HG02870 (cell line): Measurements from ENCODE around the gene GFRA3.
"Not testable (repeated sequence)": the region's sequence is repeated elsewhere in the genome, so short reads cannot be mapped to it uniquely, and the experiment has no call there.

Experiments used
- ATAC-seq: cut with Tn5 transposase; IDR thresholded peaks from one replicate; pipeline ENCODE4 v1.9.1; 2021; ENCODE audit warnings: mild to moderate bottlenecking, moderate library complexity; ENCODE audit not compliant: unreplicated experiment

GFRA3 gene

GRCh38 chr5:138252944-138253343, 21.5 kb downstream of the GFRA3 start:
- no peak for ATAC-seq

- ATAC-seq, result not testable (repeated sequence)
Observed at GRCh38 chr5:138247800-138248199, 26.6 kb downstream of the GFRA3 start.

GRCh38 chr5:138246822-138247221, 27.6 kb downstream of the GFRA3 start:
- ATAC-seq, result no peak

GRCh38 chr5:138246334-138246733, 28.1 kb downstream of the GFRA3 start:
- ATAC-seq, result no peak

GRCh38 chr5:138245717-138246116, 28.7 kb downstream of the GFRA3 start:
- no peak for ATAC-seq

GRCh38 chr5:138243794-138244193, 30.6 kb downstream of the GFRA3 start:
- no peak for ATAC-seq

- no peak for ATAC-seq
Observed at GRCh38 chr5:138241688-138242571, 32.5 kb downstream of the GFRA3 start.

- ATAC-seq, result no peak
Observed at GRCh38 chr5:138240650-138241385, 33.6 kb downstream of the GFRA3 start.

- ATAC-seq, result no peak
Observed at GRCh38 chr5:138238034-138238433, 36.4 kb downstream of the GFRA3 start.

GRCh38 chr5:138234651-138235050, 39.8 kb downstream of the GFRA3 start:
- no peak for ATAC-seq

GRCh38 chr5:138233280-138233679, 41.1 kb downstream of the GFRA3 start:
- ATAC-seq, result no peak

GRCh38 chr5:138230981-138231589, 43.3 kb downstream of the GFRA3 start:
- ATAC-seq, result no peak

- no peak for ATAC-seq
Observed at GRCh38 chr5:138230261-138230660, 44.2 kb downstream of the GFRA3 start.

GRCh38 chr5:138229387-138229786, 45.0 kb downstream of the GFRA3 start:
- ATAC-seq, result no peak

GRCh38 chr5:138226910-138227309, 47.5 kb downstream of the GFRA3 start:
- no peak for ATAC-seq

- no peak for ATAC-seq
Observed at GRCh38 chr5:138224712-138225111, 49.7 kb downstream of the GFRA3 start.

- ATAC-seq, result no peak
Observed at GRCh38 chr5:138223532-138223931, 50.9 kb downstream of the GFRA3 start.

GRCh38 chr5:138216799-138217198, 57.6 kb downstream of the GFRA3 start:
- no peak for ATAC-seq

GRCh38 chr5:138213161-138214029, 61.0 kb downstream of the GFRA3 start, which contains the start of gene CDC23:
Gene CDC23, minus strand, starts transcription at chr5:138213323. Its CDS starts 11 bp downstream, at chr5:138213312.
- ATAC-seq, result peak; percentile 96

- ATAC-seq, result peak; percentile 9
Observed at GRCh38 chr5:138212828-138213160, 61.6 kb downstream of the GFRA3 start.

GRCh38 chr5:138210985-138211384, 63.4 kb downstream of the GFRA3 start:
- no peak for ATAC-seq
